BJ (cell line): ENCODE measurements around the gene TAS1R3. TPM values are rescaled to one million over a fixed set of nuclear protein-coding genes. Genes with fewer than 3 reads are reported as not detected.

Experiments
- CTCF ChIA-PET: fragments of 350-600 bp; formaldehyde crosslinking; extraction: SDS; loops from one replicate; lab custom pipeline; 2021; ENCODE audit warnings: antibody characterized with exemption, inconsistent platforms; lab: Yijun Ruan, JAX
- POLR2A ChIA-PET: fragments of 300-600 bp; sonication (Branson Sonifier 250); formaldehyde crosslinking; extraction: SDS; loops from one replicate; lab custom pipeline; 2021; ENCODE audit warnings: antibody characterized with exemption; lab: Charles Lee
- DNase-seq: peaks from one replicate; pipeline ENCODE4 v3.0.0-alpha.2; 2011; ENCODE audit warnings: low read depth
- H3K27me3 ChIP-seq: 2 replicates; pipeline ENCODE4 v1.6.0; 2011; ENCODE audit warnings: low read length; ENCODE audit not compliant: control insufficient read depth, insufficient read depth
- H3K36me3 ChIP-seq: 2 replicates; pipeline ENCODE4 v1.5.1; 2011; ENCODE audit warnings: low read length; ENCODE audit not compliant: control insufficient read depth, insufficient read depth
- H3K4me3 ChIP-seq: 2 replicates; pipeline ENCODE4 v1.5.1; 2011; ENCODE audit warnings: low read depth, mild to moderate bottlenecking, control low read depth, low read length
- polyA plus RNA-seq: library from polyadenylated mRNA; depleted of rRNA; stranded (reverse); fragments of >200 nt; gene quantifications from 2 replicates; pipeline ENCODE4 v1.2.3, GENCODE V29; 2011
- TF ChIP-seq, protein P1 (sequence below): IDR thresholded peaks from 2 replicates; pipeline ENCODE4 v1.5.1; 2011; ENCODE audit warnings: low read depth, mild to moderate bottlenecking, control low read depth, inconsistent platforms, low read length, moderate library complexity; ENCODE audit not compliant: insufficient read depth

TAS1R3 gene
- polyA plus RNA-seq, 1 experiment, result 0.11 TPM

DNA sequence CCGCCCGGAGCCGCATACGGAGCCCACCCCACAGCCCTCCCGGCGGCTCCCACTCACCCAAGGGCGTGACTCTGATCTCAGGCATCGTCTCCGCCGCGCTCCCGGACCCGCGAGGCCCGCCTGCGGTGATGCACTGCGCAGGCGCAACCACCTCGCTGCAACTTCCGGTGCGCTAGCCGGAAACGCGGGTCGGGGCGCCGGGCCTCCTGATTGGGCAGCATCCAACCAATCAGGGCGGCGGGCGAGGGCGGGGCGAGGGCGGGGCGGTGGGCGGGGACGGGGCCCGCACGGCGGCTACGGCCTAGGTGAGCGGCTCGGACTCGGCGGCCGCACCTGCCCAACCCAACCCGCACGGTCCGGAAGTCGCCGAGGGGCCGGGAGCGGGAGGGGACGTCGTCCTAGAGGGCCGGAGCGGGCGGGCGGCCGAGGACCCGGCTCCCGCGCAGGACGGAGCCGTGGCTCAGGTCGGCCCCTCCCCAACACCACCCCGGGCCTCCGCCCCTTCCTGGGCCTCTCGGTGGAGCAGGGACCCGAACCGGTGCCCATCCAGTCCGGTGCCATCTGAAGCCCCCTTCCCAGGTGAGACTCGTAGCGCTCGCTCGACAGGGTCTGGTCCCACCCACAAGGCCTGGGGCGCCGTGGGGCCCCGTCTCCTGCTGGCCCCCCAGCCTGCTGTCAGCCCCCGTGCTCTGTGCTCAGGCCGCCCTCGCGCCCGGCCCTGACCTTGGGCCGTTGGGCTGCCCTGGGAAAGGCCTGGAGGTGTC is 6.4 kb upstream of the TAS1R3 start, which contains the start of the genes CPTP and INTS11:
Gene CPTP (plus strand): TSS at position 279 of the 764 bp plus-strand sequence. CDS start 2,109 bp downstream, outside the sequence.
Gene INTS11 (minus strand): TSS at position 137 of the 764 bp plus-strand sequence. CDS start 52 bp downstream, at position 85.
- TF ChIP-seq, protein P1, sequence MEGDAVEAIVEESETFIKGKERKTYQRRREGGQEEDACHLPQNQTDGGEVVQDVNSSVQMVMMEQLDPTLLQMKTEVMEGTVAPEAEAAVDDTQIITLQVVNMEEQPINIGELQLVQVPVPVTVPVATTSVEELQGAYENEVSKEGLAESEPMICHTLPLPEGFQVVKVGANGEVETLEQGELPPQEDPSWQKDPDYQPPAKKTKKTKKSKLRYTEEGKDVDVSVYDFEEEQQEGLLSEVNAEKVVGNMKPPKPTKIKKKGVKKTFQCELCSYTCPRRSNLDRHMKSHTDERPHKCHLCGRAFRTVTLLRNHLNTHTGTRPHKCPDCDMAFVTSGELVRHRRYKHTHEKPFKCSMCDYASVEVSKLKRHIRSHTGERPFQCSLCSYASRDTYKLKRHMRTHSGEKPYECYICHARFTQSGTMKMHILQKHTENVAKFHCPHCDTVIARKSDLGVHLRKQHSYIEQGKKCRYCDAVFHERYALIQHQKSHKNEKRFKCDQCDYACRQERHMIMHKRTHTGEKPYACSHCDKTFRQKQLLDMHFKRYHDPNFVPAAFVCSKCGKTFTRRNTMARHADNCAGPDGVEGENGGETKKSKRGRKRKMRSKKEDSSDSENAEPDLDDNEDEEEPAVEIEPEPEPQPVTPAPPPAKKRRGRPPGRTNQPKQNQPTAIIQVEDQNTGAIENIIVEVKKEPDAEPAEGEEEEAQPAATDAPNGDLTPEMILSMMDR, result no peak
- Histone ChIP-seq H3K27me3 (no peaks in the 10 kb centered on the region), H3K36me3 (peaks cover 22% of the 10 kb centered on the region), H3K4me3 (peak within 1 kb of the TSS; percentile 98)
- ChIA-PET POLR2A (no interaction called here), CTCF (no interaction called here)
- peak; percentile 20 for DNase-seq

DNA sequence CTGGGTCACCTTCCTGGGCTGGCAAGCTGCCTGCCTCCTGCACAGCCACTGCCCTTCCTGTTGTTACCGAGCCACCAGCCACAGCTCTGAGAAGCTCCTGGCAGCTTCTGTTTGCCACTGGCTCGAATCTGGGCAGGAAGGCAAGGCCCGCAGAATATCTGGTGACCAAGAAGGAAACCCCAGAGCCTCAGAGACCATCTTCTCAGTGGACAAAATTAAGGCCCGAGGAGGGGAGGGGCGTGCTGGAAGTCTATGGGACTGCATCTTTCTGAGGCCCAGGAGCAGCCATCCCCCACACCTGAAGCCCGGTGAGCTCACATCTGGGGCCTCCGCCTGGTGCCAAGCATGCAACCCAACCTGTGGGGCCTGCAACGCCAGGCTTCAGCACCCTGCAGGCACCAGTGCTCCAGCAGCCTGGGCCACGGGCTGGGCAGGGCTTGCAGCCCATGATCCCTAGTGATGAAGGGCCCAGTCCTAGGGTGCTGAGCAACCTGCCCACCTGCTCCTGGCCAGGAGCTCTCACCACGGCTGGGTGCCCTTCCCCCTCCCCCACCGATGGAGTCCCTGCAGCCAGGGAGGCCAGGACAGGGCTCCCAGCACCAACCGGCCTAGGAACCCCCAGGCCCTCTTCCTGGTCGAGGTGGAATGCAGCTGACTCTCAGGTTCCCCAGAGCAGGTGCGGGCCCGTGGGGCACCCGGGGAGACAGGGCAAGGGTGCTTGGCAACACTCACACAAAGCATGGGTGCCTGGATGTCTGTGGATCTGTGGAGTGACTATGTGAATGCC is 5.6 kb upstream of the TAS1R3 start:
- no peaks in the 10 kb centered on the region for H3K27me3 ChIP-seq
- TF ChIP-seq, protein P1, result no peak
- ChIA-PET CTCF (no interaction called here), POLR2A (no interaction called here)
- H3K36me3 ChIP-seq, result peaks cover 16% of the 10 kb centered on the region
- DNase-seq, result no peak
- peak overlapping the region; percentile 98 for H3K4me3 ChIP-seq

DNA sequence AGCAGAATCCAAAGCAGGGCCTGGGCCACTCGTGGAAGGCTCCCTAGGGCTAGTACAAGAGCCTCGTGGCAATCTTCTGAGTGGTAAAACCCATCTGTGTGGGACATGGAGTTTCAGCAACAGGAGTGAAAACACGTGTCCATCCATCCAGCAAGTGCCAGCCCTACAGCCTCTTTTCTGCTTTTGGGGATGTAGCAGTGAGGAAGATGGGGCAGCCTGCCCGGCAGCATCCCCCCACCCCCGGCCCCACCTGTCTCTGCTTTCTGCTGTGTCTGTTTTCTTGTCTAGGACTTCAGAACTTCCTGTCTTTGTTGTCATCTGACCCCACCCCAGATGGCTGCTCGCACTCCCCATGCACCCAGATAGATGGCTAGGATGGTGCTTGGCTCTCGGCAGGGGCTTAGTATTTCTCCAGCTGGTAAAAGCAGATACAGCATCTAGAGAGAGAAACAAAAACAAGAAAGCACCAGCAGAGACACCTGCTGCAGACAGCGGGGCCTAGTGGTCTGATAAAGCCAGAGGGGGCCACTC is 4.9 kb upstream of the TAS1R3 start:
- CTCF ChIA-PET, result no interaction called here
- TF ChIP-seq, protein P1, result no peak
- DNase-seq, result no peak
- Histone ChIP-seq H3K36me3 (peaks cover 12% of the 10 kb centered on the region), H3K4me3 (no peak overlapping the region; the same call in 1 of the 2 replicates), H3K27me3 (no peaks in the 10 kb centered on the region)
- POLR2A ChIA-PET, result no interaction called here

- POLR2A ChIA-PET, result no interaction called here
These were observed 3.8 kb upstream of the TAS1R3 start for GRCh38 chr1:1327291-1327690.

More at GRCh38 chr1:1327291-1327690, 3.8 kb upstream of the TAS1R3 start:
- Histone ChIP-seq H3K36me3 (peaks cover 9% of the 10 kb centered on the region), H3K4me3 (no peak overlapping the region), H3K27me3 (no peaks in the 10 kb centered on the region)
- no peak for DNase-seq
- TF ChIP-seq, protein P1, result no peak
- CTCF ChIA-PET, result no interaction called here
